BJ (cell line): Measurements from ENCODE around the gene SLC66A1. TPM values are rescaled to one million over a fixed set of nuclear protein-coding genes. Genes with fewer than 3 reads are reported as not detected.

Experiments used
- CTCF ChIA-PET: fragments of 350-600 bp; formaldehyde crosslinking; extraction: SDS; loops from one replicate; lab custom pipeline; 2021; ENCODE audit warnings: antibody characterized with exemption, inconsistent platforms; lab: Yijun Ruan, JAX
- POLR2A ChIA-PET: fragments of 300-600 bp; sonication (Branson Sonifier 250); formaldehyde crosslinking; extraction: SDS; loops from one replicate; lab custom pipeline; 2021; ENCODE audit warnings: antibody characterized with exemption; lab: Charles Lee
- DNase-seq: peaks from one replicate; pipeline ENCODE4 v3.0.0-alpha.2; 2011; ENCODE audit warnings: low read depth
- H3K27me3 ChIP-seq: 2 replicates; pipeline ENCODE4 v1.6.0; 2011; ENCODE audit warnings: low read length; ENCODE audit not compliant: control insufficient read depth, insufficient read depth
- H3K36me3 ChIP-seq: 2 replicates; pipeline ENCODE4 v1.5.1; 2011; ENCODE audit warnings: low read length; ENCODE audit not compliant: control insufficient read depth, insufficient read depth
- H3K4me3 ChIP-seq: 2 replicates; pipeline ENCODE4 v1.5.1; 2011; ENCODE audit warnings: low read depth, mild to moderate bottlenecking, control low read depth, low read length
- CTCF ChIP-seq: IDR thresholded peaks from 2 replicates; pipeline ENCODE4 v1.5.1; 2011; ENCODE audit warnings: low read depth, mild to moderate bottlenecking, control low read depth, inconsistent platforms, low read length, moderate library complexity; ENCODE audit not compliant: insufficient read depth
- polyA plus RNA-seq: library from polyadenylated mRNA; depleted of rRNA; stranded (reverse); fragments of >200 nt; gene quantifications from 2 replicates; pipeline ENCODE4 v1.2.3, GENCODE V29; 2011; rRNA removed
- small RNA-seq: library from RNA; depleted of rRNA; stranded (forward); fragments of <200 nt; gene quantifications from one replicate; pipeline ENCODE3, GENCODE V24; 2012; ENCODE audit warnings: low replicate concordance, low read depth; ENCODE audit not compliant: insufficient read length

SLC66A1 gene
- polyA plus RNA-seq, 1 experiment, result 17.7 TPM

- DNase-seq, result no peak
- POLR2A ChIA-PET, result no interaction called here
- Histone ChIP-seq H3K4me3 (no peak overlapping the region), H3K27me3 (no peaks in the 10 kb centered on the region), H3K36me3 (peaks cover 29% of the 10 kb centered on the region)
- TF ChIP-seq CTCF, result no peak
- CTCF ChIA-PET, result interaction anchor here (0.6 to 2.4 kb wide), 4 partner anchors 13 to 290 kb away, joined by 3 to 10 read pairs (median 4); no protein-coding TSS in a partner anchor
Observed at GRCh38 chr1:19377812-19378718, 65.9 kb downstream of the SLC66A1 start.

Small RNA genes within 50 kb of the gene (small RNA-seq; reads per million reads assigned to genes)
- not detected for gene RNU6-1099P

Other genes starting within 250 kb of the SLC66A1 start
- 56.7 and 80.0 TPM in 2 replicates for gene UBR4, start 102.1 kb upstream of the SLC66A1 start, polyA plus RNA-seq
- 43.2 and 93.8 TPM in 2 replicates for gene EMC1, start 60.8 kb upstream of the SLC66A1 start, polyA plus RNA-seq
- 31.4 and 37.5 TPM in 2 replicates for gene MRTO4, start 60.5 kb upstream of the SLC66A1 start, polyA plus RNA-seq
- 0.16 and 0.37 TPM in 2 replicates for gene AKR7A3, start 23.6 kb upstream of the SLC66A1 start, polyA plus RNA-seq
- 51.1 and 73.6 TPM in 2 replicates for gene AKR7A2, start 182 bp upstream of the SLC66A1 start, polyA plus RNA-seq
- 276 and 285 TPM in 2 replicates for gene CAPZB, start 173.2 kb downstream of the SLC66A1 start, polyA plus RNA-seq